Colonic mucosa (tissue), 4 donors: ENCODE data around the gene CLDN18. TPM values are rescaled to one million over a fixed set of nuclear protein-coding genes. Genes with fewer than 3 reads are reported as not detected.

Source experiments
- DNase-seq: peaks from one replicate; pipeline ENCODE4 v3.0.0-alpha.2; 2020
- H3K27ac ChIP-seq: fragments of 200-600 bp; one replicate; pipeline ENCODE4 v1.8.0; 2021
- H3K27me3 ChIP-seq: fragments of 200-600 bp; one replicate; pipeline ENCODE4 v1.8.0; 2021
- H3K36me3 ChIP-seq: fragments of 200-600 bp; one replicate; pipeline ENCODE4 v1.8.0; 2021
- H3K4me1 ChIP-seq: fragments of 200-600 bp; one replicate; pipeline ENCODE4 v1.8.0; 2021; ENCODE audit warnings: mild to moderate bottlenecking
- H3K4me3 ChIP-seq: fragments of 200-600 bp; one replicate; pipeline ENCODE4 v1.8.0; 2021
- H3K9ac ChIP-seq, 2 donors: one replicate each; pipeline ENCODE4 v1.7.0; 2013; ENCODE audit warnings: control low read depth in 2 of 2, low read depth in 2 of 2, low read length in 2 of 2
- H3K9me3 ChIP-seq: fragments of 200-600 bp; one replicate; pipeline ENCODE4 v1.8.0; 2021
- intact Hi-C: fragments of 100-400 bp; cut with DNase I; formaldehyde crosslinking; loops from one replicate; pipeline ENCODE4 v1.14.1; 2022
- total RNA-seq, 2 donors: library from RNA; stranded (reverse); fragmentation: NEBNext Ultra II Directional in 1 of 2; extraction: Animal tissue kit (Norgen Biotek cat#: 25700) in 1 of 2; gene quantifications; one replicate each; pipeline ENCODE4 v1.2.1, GENCODE V29; 2021
- TF ChIP-seq, protein P1 (sequence below): fragments of 200-600 bp; IDR thresholded peaks from one replicate; pipeline ENCODE4 v1.8.0; 2022; ENCODE audit warnings: antibody characterized with exemption, mild to moderate bottlenecking
- donor health status: healthy.
- donor health status: DM: no; HTN: no; CAD: no.
- donor health status: DM: no; HTN: no; CAD: no.

The CLDN18 gene
- total RNA-seq, 2 donors from 2014 or later: 0.11 to 0.44 TPM

DNA sequence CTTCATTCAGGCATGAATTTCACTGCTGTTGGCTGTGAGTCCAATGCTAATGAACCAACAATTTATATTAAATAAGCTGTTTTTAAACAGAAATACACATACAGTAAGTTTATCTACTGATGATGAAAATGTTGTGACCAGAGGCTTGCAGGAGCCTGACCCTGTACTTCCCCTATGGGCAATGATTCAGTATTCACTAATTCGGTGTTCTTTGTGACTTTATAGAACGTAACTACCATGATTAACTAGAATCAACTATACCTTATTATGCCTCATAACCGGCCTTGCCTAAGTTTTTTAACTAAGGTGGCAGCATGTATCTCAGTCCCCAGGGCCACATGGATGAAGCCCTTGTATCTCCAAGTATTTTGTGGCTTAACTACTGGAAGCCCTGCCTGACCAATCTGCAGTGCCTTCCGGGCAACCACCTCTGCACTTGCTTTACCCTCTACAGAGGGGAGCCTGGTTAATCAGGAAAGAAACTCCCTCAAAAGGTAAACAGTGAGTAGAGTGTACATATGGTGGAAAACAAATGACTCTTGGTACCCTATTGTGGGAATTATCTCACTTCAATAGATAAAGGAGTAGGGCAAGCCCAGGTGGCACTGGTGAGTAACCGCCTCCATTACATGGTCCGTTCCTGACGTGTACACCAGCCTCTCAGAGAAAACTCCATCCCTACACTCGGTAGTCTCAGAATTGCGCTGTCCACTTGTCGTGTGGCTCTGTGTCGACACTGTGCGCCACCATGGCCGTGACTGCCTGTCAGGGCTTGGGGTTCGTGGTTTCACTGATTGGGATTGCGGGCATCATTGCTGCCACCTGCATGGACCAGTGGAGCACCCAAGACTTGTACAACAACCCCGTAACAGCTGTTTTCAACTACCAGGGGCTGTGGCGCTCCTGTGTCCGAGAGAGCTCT lies 11.6 kb upstream of the CLDN18 start:
- intact Hi-C loops: no loop called here
- Histone ChIP-seq H3K27me3 (no peaks in the 10 kb centered on the region), H3K4me1 (no peaks in the 10 kb centered on the region), H3K9me3 (no peaks in the 10 kb centered on the region), H3K4me3 (no peak overlapping the region), H3K27ac (no peak overlapping the region), H3K9ac (no peak overlapping the region), H3K36me3 (no peaks in the 10 kb centered on the region)
- TF ChIP-seq, protein P1, sequence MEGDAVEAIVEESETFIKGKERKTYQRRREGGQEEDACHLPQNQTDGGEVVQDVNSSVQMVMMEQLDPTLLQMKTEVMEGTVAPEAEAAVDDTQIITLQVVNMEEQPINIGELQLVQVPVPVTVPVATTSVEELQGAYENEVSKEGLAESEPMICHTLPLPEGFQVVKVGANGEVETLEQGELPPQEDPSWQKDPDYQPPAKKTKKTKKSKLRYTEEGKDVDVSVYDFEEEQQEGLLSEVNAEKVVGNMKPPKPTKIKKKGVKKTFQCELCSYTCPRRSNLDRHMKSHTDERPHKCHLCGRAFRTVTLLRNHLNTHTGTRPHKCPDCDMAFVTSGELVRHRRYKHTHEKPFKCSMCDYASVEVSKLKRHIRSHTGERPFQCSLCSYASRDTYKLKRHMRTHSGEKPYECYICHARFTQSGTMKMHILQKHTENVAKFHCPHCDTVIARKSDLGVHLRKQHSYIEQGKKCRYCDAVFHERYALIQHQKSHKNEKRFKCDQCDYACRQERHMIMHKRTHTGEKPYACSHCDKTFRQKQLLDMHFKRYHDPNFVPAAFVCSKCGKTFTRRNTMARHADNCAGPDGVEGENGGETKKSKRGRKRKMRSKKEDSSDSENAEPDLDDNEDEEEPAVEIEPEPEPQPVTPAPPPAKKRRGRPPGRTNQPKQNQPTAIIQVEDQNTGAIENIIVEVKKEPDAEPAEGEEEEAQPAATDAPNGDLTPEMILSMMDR: no peak
- no peak for DNase-seq

DNA sequence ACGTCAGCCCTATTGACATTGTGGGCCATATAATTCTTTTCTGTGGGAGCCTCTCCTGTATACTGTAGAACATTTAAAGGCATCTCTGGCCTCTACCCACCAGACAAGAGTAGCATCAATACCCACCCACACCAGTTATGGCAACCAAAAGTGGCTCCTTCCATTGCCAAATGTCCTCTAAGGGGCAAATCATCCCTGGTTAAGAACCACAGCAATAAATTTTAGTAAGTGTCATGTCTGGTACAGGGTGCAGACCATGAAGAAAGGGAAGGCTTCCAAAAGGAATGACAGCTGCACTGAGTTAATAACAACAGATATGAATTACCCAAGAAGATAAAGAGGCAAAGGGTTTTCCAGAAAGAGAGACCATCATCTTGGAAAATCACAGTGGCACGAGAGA lies 6.9 kb upstream of the CLDN18 start:
- intact Hi-C loops: no loop called here

DNA sequence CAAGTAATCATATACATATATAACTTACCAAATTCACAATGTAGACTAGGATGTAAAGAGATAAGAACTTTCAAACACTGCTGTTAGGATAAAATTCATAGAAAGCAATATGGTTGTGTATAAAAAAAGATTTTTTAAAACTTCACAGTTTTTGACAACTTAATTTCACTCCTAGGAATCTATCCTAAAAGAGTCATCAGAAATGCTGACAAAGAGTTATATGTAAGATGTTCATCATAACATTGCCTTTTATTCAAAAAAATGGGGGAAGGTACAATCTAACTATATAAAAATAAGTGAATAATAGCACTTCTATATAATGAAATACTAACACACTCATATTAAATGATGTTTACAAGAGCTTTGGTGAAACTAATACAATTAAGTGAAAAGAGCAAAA lies 4.3 kb upstream of the CLDN18 start:
- Histone ChIP-seq H3K27ac (no peak overlapping the region), H3K4me1 (no peaks in the 10 kb centered on the region), H3K9me3 (no peaks in the 10 kb centered on the region), H3K36me3 (no peaks in the 10 kb centered on the region), H3K4me3 (no peak overlapping the region), H3K27me3 (no peaks in the 10 kb centered on the region), H3K9ac (no peak overlapping the region)
- TF ChIP-seq, protein P1: no peak
- intact Hi-C loops: no loop called here
- DNase-seq: no peak

More for the DNA sequence above, 6.9 kb upstream of the CLDN18 start:
- TF ChIP-seq, protein P1: no peak
- Histone ChIP-seq H3K36me3 (no peaks in the 10 kb centered on the region), H3K9ac (no peak overlapping the region), H3K4me3 (no peak overlapping the region), H3K4me1 (no peaks in the 10 kb centered on the region), H3K27me3 (no peaks in the 10 kb centered on the region), H3K9me3 (no peaks in the 10 kb centered on the region), H3K27ac (no peak overlapping the region)
- DNase-seq: no peak

DNA sequence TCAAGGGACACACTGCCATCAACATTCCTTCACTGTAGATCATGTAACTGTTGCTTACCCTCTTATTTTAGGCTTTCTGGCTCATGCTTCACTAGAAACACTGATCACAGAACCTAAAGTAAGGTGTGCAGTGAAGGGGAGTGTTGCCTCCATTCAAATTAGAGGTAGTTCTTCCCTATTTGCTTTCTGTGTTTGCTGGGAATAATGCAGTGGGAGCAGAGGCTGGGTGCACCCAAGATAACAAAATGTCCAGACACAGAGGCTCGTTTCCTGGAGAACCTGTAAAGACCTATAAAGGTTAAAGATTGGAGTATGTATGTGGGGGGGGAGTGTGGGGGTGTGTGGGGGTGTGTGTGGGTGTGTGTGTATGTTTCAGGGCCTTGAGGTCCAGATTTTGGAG lies 2.1 kb upstream of the CLDN18 start:
- no peaks in the 10 kb centered on the region for H3K36me3 ChIP-seq
- H3K9me3 ChIP-seq: no peaks in the 10 kb centered on the region
- DNase-seq: no peak
- no peaks in the 10 kb centered on the region for H3K4me1 ChIP-seq
- H3K4me3 ChIP-seq: no peak overlapping the region
- no peak overlapping the region for H3K9ac ChIP-seq
- TF ChIP-seq, protein P1: no peak
- H3K27ac ChIP-seq: no peak overlapping the region
- intact Hi-C loops: no loop called here
- no peaks in the 10 kb centered on the region for H3K27me3 ChIP-seq

DNA sequence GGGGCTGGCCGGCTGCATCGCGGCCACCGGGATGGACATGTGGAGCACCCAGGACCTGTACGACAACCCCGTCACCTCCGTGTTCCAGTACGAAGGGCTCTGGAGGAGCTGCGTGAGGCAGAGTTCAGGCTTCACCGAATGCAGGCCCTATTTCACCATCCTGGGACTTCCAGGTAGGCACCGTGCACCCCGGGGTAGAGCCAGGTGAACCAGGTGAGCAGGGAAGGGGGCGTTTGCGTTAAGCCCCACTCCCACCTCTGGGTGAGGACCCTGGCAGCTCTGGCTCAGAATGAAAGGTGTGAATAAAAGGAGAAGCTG lies 267 bp downstream of the CLDN18 start:
- DNase-seq: no peak
- H3K27me3 ChIP-seq: no peaks in the 10 kb centered on the region
- H3K4me1 ChIP-seq: no peaks in the 10 kb centered on the region
- no peaks in the 10 kb centered on the region for H3K9me3 ChIP-seq
- no peaks in the 10 kb centered on the region for H3K36me3 ChIP-seq
- no peak overlapping the region for H3K9ac ChIP-seq
- no peak overlapping the region for H3K4me3 ChIP-seq
- no peak overlapping the region for H3K27ac ChIP-seq
- intact Hi-C loops: no loop called here
- TF ChIP-seq, protein P1: no peak
